GM19025 (cell line): ENCODE data around the gene IL27RA.

ENCODE experiments used
- ATAC-seq: cut with Tn5 transposase; IDR thresholded peaks from one replicate; pipeline ENCODE4 v1.9.1; 2021; ENCODE audit warnings: mild to moderate bottlenecking, low read depth, moderate library complexity; ENCODE audit not compliant: unreplicated experiment

The IL27RA gene

GRCh38 chr19:14081797-14082674, 50.5 kb downstream of the IL27RA start:
- no peak for ATAC-seq

- no peak for ATAC-seq
Measured at GRCh38 chr19:14082675-14082960, 51.1 kb downstream of the IL27RA start.

DNA sequence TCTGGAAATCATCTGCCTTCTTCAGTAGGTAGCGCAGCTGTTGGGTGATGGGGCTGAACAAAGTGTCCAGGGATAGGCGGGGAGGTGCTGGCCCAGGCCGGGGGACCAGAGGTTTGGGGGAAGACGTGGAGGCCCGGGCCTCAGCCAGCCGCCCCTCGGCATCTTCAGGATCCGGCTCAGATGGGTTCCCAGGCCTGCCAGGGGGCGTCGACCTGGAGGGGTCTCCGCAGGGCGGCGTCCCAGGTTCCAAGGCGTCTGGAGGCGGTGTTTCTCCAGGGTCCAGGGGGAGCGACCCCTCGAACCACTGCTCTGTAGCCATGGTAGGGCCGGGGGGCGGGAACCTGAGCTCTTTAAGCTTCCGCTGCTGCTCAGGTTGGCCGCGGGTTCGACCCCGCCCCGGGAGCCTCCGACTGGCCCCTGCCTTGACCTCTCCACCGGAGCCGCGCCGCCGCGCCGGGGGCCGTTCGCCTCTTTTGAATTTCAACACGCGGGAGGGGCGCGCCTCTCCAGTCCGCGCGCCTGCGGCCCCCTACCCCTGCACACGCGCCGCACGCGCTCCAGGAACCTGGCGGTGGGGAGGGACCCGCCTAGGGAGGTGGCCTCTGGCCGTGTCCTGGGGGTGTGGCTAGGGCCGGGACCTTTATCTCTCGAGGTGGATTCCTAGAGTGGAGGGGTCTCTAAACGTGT, 53.9 kb downstream of the IL27RA start, which contains the start of gene C19orf67:
C19orf67 (minus strand) TSS at position 475 of the 687 bp plus-strand sequence; CDS start at position 319, 156 bp downstream.
- no peak for ATAC-seq

GRCh38 chr19:14086098-14086497, 54.5 kb downstream of the IL27RA start:
- ATAC-seq, result no peak

- ATAC-seq, result no peak
Measured at GRCh38 chr19:14088634-14089411, 57.3 kb downstream of the IL27RA start.

DNA sequence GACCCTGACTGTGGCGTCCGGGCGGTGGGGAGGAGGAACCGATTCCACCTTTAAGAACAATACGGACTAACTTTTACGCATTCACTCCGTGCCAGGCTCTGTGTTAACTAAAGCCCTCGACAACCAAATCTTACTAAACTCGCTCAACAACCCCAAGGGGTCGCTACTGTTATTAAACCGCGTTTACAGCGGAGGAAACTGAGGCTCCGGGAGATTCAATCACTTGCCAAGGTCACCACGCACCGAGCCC, 57.8 kb downstream of the IL27RA start:
- ATAC-seq, result no peak

DNA sequence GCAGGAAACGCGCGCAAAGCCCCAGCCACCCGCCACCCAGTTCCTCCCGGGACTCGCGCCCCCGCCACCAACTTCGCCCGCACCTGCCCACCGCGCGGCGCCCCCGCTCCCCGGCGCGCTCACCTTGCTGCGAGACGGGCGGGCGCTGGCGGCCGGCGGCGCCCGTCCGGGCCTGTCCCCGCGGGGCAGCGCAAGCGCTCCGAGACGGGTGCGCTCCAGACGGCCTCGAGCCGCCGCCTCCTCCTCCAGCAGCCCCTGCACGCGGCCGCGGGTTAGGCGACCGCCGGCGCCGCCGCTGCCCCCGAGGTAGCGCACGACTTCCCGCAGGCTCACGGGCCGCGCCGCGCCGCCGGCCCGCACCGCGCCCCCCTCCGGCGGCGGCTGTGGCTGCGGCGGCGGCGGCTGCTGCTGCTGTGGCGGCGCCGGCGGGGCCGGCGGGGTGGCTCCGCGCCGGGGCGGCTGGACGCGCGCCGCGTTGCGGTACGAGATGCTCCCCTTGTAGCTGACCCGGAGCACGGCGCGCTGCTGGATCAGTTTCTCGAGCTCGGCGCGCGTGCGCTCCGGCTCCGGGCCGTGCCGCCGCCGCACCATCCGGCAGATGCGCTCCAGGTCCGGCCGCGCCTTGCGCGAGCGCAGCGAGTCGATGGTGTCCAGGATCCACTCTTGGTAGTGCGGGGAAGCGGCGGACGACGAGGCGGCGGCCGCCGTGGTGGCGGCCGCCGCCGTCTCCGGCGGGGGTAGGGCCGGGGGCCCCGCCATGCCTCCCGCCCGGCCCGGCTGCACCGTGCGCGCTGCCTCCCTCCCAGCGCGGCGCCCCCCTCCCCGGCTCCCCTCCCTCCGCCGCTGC, 58.3 kb downstream of the IL27RA start:
- peak; percentile 17 for ATAC-seq

GRCh38 chr19:14090509-14091080, 59.0 kb downstream of the IL27RA start, which contains the start of gene SAMD1:
Gene SAMD1, minus strand, starts transcription at chr19:14090751.
- ATAC-seq, result peak; percentile 35

GRCh38 chr19:14091081-14091812, 59.7 kb downstream of the IL27RA start:
- ATAC-seq, result peak; percentile 55

GRCh38 chr19:14091813-14092462, 60.4 kb downstream of the IL27RA start:
- no peak for ATAC-seq

DNA sequence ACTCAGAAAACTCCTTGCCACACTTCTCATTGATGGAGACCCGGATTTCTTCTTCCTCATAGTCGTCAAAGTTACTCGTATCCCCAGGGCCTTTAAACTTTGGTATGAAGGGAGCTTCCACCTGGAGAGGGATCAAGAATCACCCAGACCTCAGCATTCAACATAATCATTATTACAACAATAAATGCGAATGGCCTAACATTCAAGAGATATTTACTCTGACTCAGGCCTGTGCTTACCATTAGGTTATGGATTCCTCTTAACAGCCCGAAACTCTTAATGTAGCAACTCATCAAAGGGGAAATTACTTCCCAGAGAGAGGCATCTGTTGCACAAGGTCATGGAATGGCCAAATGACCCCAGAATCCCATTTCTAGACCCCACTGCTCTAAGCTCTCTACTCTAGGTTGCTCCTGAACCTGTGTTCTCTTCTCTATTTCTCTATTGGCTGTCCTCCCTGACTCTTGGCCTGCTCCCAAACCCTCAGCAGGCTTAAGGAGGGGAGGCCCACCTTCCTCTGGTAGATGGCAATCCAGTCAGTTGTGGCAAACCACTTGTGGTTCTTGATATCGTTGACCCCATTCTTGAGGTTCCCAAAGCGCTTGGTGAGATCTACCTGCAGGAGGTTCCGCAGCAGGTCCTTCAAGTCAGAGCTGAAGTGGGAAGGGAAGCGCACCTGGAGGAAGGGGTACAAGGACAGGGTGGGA, 61.7 kb downstream of the IL27RA start:
- no peak for ATAC-seq

GRCh38 chr19:14094854-14095253, 63.3 kb downstream of the IL27RA start:
- ATAC-seq, result no peak

GRCh38 chr19:14096272-14096992, 64.9 kb downstream of the IL27RA start:
- no peak for ATAC-seq

GRCh38 chr19:14097532-14098151, 66.1 kb downstream of the IL27RA start:
- no peak for ATAC-seq

DNA sequence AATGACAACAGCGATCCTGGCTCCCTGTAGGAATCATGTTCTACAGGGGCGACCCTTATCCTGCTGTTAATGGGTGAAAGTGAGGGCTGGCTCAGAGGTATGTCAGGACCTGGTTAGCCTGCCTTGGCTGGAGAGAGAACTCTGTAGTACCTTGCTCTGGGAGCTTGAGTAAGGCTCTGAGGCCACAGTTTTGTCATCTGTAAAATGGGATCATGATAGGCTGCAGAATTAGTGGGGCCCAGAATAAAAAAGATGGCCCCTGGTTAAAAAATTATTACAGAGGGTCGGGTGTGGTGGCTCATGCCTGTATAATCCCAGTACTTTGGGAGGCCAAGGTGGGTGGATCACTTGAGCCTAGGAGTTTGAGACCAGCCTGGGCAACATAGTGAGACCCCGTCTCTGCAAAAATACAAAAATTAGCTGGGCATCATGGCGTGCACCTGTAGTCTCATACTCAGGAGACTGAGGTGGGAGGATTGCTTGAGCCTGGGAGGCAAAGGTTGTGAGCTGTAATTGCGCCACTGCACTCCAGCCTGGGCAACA, 69.5 kb downstream of the IL27RA start:
- no peak for ATAC-seq

DNA sequence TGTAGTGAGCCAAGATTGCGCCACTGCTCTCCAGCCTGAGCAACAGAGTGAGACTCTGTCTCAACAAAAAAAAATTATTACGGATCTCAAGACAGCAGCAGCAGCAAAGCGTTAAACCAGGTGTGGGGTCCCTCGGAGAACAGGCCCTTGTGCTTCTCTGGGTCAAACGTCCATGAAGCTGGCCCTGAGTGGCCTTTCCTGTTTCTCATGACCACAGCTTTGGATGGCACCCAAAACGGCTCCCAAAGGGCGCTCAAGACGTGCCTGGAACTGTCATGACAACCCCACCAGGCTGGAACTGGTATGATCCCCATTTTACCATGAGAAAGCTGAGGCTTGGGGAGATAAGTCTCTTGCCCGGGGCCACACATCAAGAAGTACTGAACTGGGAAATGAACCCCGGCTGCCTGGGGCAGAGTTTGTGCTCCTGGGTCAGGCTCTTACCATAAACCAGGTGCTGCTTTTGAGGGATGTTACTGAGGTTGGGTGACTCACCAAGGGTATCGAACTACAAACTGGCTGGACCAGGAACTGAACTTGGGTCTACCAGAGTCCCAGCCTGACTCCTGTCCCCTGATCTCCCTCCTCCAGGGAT, 70.6 kb downstream of the IL27RA start:
- ATAC-seq, result no peak

DNA sequence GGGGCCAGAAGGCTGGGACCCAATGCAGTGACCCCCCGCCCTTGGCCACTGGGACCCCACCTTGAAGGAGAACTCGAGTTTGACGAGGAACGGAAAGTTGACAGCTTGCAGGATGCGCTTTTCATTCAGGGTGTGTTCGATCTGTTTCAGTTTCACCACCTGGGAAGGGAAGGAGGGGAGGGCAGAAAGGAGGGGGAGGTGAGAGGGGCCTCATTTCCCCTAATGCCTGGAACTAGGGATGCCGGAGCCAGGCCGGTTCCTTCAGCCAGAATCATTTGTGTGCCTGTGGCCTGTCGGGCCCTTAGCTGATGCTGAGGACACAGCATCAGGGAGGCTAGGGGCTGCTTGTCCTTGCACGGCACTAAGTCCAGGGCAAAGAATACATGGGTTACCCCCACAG, 71.2 kb downstream of the IL27RA start:
- ATAC-seq, result no peak
